Adrenal gland (tissue), 5 donors: Measurements from ENCODE around the gene FRAT1.

Experiments
- POLR2A ChIP-seq, 2 donors: fragments of 450-650 bp; IDR thresholded peaks; one replicate each; pipeline ENCODE4 v1.6.1; 2017; ENCODE audit warnings: antibody characterized with exemption in 2 of 2, mild to moderate bottlenecking in 2 of 2, moderate library complexity in 1 of 2
- TF ChIP-seq, protein P1 (sequence below), 6 experiments: fragments of 450-650 bp in 4 of 6; fragments of 200-600 bp in 2 of 6; sonication (generic) in 1 of 6; IDR thresholded peaks; 1 replicate in 5 of 6; 2 replicates in 1 of 6; pipeline versions ENCODE4 v1.5.1 to v1.8.0; 2016 to 2021; ENCODE audit warnings: antibody characterized with exemption in 6 of 6, mild to moderate bottlenecking in 2 of 6, moderate library complexity in 1 of 6
- donor health status: DM: no; HTN: no; CAD: no.

- TF ChIP-seq POLR2A (IDR thresholded peaks at IDR 0.05): no peak
- TF ChIP-seq, protein P1, sequence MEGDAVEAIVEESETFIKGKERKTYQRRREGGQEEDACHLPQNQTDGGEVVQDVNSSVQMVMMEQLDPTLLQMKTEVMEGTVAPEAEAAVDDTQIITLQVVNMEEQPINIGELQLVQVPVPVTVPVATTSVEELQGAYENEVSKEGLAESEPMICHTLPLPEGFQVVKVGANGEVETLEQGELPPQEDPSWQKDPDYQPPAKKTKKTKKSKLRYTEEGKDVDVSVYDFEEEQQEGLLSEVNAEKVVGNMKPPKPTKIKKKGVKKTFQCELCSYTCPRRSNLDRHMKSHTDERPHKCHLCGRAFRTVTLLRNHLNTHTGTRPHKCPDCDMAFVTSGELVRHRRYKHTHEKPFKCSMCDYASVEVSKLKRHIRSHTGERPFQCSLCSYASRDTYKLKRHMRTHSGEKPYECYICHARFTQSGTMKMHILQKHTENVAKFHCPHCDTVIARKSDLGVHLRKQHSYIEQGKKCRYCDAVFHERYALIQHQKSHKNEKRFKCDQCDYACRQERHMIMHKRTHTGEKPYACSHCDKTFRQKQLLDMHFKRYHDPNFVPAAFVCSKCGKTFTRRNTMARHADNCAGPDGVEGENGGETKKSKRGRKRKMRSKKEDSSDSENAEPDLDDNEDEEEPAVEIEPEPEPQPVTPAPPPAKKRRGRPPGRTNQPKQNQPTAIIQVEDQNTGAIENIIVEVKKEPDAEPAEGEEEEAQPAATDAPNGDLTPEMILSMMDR (IDR thresholded peaks at IDR 0.05): no peak
These were observed 45.4 kb upstream of the FRAT1 start for GRCh38 chr10:97273700-97274099.
